GM13977 (cell line): ENCODE measurements around the gene PGAP1.

ENCODE experiments used
- DNase-seq: peaks from one replicate; pipeline ENCODE4 v3.0.0; 2012; ENCODE audit warnings: low spot score
- in situ Hi-C: fragments of 300-500 bp; cut with MboI; formaldehyde crosslinking; loops from one replicate; pipeline ENCODE4 v1.12.0; 2022; ENCODE audit warnings: low sequenced_read_pairs, low pct_unique_long_range_greater_than_20kb, mixed read lengths, inconsistent platforms; ENCODE audit not compliant: unreplicated experiment
- TF ChIP-seq, protein P1 (sequence below): IDR thresholded peaks from 2 replicates; pipeline ENCODE4 v1.5.1; 2012; ENCODE audit warnings: mild to moderate bottlenecking, control low read depth; ENCODE audit not compliant: insufficient read depth; ENCODE audit errors: extremely low read depth, missing control alignments

Gene PGAP1

DNA sequence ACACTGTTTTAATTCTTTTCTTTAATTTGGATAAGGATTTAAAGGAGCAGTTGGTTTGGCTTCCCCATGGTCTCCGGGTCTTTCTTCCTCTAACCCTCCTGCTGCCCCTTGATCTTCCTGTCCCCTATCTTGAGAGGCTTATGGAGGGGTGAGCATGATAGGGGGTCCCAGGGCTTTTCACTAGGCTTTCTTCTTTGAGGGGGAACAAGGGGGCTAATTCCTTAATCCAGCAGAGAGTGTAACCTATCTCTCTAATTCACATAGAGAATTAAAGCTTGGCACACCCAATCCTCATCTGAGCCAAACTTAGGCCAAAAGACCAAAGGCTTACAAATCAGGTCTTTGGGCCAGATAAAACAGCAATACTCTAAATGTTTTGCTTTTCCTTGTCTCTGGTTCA is 95.8 kb downstream of the PGAP1 start:
- in situ Hi-C loops, result no loop called here
- DNase-seq, result no peak
- TF ChIP-seq, protein P1, sequence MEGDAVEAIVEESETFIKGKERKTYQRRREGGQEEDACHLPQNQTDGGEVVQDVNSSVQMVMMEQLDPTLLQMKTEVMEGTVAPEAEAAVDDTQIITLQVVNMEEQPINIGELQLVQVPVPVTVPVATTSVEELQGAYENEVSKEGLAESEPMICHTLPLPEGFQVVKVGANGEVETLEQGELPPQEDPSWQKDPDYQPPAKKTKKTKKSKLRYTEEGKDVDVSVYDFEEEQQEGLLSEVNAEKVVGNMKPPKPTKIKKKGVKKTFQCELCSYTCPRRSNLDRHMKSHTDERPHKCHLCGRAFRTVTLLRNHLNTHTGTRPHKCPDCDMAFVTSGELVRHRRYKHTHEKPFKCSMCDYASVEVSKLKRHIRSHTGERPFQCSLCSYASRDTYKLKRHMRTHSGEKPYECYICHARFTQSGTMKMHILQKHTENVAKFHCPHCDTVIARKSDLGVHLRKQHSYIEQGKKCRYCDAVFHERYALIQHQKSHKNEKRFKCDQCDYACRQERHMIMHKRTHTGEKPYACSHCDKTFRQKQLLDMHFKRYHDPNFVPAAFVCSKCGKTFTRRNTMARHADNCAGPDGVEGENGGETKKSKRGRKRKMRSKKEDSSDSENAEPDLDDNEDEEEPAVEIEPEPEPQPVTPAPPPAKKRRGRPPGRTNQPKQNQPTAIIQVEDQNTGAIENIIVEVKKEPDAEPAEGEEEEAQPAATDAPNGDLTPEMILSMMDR, result no peak

DNA sequence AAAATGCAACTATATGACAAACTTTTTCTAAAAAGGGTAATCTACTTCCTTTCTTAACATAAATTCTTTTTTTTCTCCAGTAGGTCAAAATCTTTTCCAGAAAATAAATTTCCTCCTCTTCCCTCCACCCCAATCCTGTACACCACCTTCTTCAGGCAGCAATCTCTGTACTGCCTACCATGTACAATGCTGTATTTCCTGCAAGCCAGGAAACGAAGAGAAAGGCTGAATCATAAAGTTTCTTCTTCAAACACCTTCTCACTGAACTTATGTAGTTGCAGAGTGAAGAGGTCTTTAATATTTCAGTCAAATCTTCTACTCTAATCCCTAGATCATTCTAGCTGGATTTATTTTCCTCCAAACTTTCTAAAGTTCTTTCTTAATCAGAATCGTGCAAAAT is 99.2 kb downstream of the PGAP1 start:
- TF ChIP-seq, protein P1, result no peak
- no peak for DNase-seq
- in situ Hi-C loops, result no loop called here

DNA sequence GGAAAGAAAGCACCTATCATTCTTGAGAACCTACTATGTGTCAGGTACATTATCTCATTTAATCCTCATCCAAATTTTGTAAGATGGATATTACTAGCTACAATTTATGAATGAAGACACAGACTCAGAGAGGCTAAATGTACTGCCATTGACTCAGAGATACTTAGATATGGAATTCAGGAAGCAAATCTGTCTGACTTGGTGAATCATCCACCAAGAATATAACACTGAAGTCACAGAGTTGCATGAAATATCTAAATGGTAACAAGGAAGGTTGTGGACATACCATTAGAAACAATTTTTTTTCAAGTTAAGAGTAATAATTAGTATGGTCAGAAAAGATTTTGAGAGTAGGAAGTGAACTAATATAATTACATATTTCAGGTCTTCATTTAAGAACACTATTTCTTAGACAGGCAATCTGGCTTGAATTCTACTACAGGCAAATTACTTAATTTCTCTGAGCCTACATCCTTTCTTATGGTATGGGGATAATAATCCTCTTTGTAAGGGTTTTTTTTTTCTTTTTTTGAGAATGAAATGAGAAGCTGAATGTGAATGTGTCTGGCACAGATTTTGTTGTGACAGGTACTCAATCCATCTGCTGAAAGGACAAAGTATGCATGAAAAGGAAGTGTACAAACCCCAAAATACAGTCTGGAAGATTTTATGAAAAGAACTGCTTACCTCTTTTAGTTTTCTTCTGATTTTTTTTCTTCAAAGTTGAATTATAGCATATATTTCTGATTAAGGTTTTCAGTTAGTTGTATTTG is 102.6 kb downstream of the PGAP1 start:
- no peak for DNase-seq
- in situ Hi-C loops, result no loop called here
- TF ChIP-seq, protein P1, result no peak

DNA sequence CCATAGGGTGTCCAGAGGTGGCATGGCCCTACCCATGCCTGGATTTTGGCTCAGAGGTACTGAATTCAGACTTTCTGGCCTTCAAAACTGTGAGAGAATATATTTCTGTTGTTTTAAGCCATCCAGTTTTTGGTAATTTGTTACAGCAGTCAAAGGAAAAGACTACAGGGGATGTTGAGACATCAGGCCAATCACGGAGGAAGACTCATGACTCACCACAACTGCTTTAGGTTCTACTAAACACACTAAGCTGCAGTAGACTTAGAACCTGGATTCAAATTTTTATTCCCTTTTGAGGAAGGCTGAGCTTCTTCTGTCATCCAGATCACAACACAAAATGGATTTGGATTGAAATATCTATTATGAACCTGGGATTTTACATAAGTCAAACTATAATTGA is 105.3 kb downstream of the PGAP1 start:
- DNase-seq, result no peak
- TF ChIP-seq, protein P1, result no peak
- in situ Hi-C loops, result no loop called here

DNA sequence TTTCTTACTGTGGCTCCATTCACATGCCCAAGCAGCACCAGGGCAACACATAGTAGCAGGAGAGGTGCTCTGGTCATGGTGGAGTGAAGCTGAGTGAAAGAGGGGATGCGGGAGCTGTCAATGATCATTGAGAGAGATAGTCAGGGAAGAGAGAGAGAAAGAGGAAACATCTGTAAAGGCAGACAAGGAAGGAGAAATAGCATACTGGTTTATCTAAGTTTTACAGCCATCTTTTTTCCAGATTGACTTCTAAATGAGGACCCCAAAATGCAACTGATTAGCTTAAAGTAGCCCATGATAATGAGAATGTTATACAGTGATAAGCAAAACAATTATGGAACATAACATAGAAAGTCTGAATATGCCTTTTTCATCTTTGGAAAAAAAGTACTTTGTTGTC is 117.2 kb downstream of the PGAP1 start, which contains the start of gene C2orf66:
Gene C2orf66 (minus strand): TSS at position 96 of the 400 bp plus-strand sequence. CDS start 19 bp downstream, at position 77.
- no peak for DNase-seq
- in situ Hi-C loops, result no loop called here
- TF ChIP-seq, protein P1, result no peak

DNA sequence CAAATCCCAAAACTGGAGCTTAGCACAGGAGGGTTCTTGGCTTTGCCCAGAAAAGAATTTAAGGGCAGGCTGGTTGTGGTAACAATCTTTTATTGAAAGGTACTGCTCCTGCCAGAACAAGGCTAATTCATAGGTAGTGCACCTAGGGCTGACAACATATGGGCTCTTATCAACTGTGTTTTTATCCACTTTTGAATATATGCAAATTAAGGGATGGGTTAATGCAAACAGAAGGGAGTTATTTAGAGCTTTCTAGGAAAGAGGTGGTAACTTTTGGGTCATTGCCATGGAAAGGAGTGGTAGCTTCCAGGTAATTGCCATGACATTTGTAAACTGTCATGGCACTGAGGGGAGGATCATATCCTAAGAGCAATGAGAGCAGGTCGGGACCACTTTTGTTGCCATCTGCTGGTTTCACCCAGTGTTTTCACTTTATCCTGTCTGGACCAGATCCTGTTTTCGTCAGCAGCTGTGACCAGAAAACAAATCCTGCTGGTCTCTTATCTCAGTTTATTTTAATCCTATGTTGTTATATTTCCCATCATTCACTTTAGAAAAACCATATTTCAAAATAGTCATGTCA is 118.3 kb downstream of the PGAP1 start:
- in situ Hi-C loops, result no loop called here
- no peak for DNase-seq
- TF ChIP-seq, protein P1, result no peak
